H1 (cell line): ENCODE data around the gene ZC3H7B. TPM values are rescaled to one million over a fixed set of nuclear protein-coding genes. Genes with fewer than 3 reads are reported as not detected.

Experiments
- CTCF ChIA-PET: fragments of 300-600 bp; sonication (Branson Sonifier 250); formaldehyde crosslinking; loops from one replicate; lab custom pipeline; 2021; ENCODE audit not compliant: partially characterized antibody; lab: Charles Lee
- POLR2A ChIA-PET: fragments of 300-600 bp; sonication (Branson Sonifier 250); formaldehyde crosslinking; loops from one replicate; lab custom pipeline; 2021; ENCODE audit warnings: inconsistent platforms; ENCODE audit not compliant: partially characterized antibody; lab: Charles Lee
- DNase-seq, 2 experiments: peaks; one replicate each; pipeline versions ENCODE4 v3.0.0 to v3.0.0-alpha.2; 2010 to 2022; ENCODE audit warnings: low spot score in 2 of 2, low read depth in 1 of 2, mixed read lengths in 1 of 2
- FAIRE-seq: peaks from 2 replicates; lab custom pipeline; 2011; peaks lifted over from hg19 to GRCh38; lab: Jason Lieb, UNC
- H2AFZ ChIP-seq: 2 replicates; pipeline ENCODE4 v1.8.1; 2012; ENCODE audit warnings: low read length, inconsistent platforms
- H2AK5ac ChIP-seq: 2 replicates; pipeline ENCODE4 v1.6.1; 2013; ENCODE audit warnings: low read depth, low read length
- H2BK120ac ChIP-seq: replicated peaks from 2 replicates; pipeline ENCODE3; 2013; ENCODE audit warnings: low read depth, low read length, inconsistent platforms
- H2BK12ac ChIP-seq: 2 replicates; pipeline ENCODE4 v1.6.1; 2013; ENCODE audit warnings: low read depth, low read length
- H2BK15ac ChIP-seq: 2 replicates; pipeline ENCODE4 v1.6.1; 2013; ENCODE audit warnings: low read length
- H2BK20ac ChIP-seq: 2 replicates; pipeline ENCODE4 v1.6.1; 2013; ENCODE audit warnings: low read length
- H2BK5ac ChIP-seq: 2 replicates; pipeline ENCODE4 v1.6.1; 2013; ENCODE audit warnings: low read depth, low read length
- H3K14ac ChIP-seq: 2 replicates; pipeline ENCODE4 v1.6.1; 2013; ENCODE audit warnings: inconsistent platforms; ENCODE audit not compliant: insufficient read length
- H3K18ac ChIP-seq: 2 replicates; pipeline ENCODE4 v1.6.1; 2013; ENCODE audit warnings: low read length; ENCODE audit errors: extremely low read depth
- H3K23ac ChIP-seq: 2 replicates; pipeline ENCODE4 v1.6.1; 2013; ENCODE audit warnings: inconsistent platforms; ENCODE audit not compliant: insufficient read length
- H3K23me2 ChIP-seq: 2 replicates; pipeline ENCODE4 v1.6.1; 2013; ENCODE audit warnings: low read depth, low read length
- H3K27ac ChIP-seq: 2 replicates; pipeline ENCODE4 v1.6.1; 2011; ENCODE audit warnings: low read depth, low read length, inconsistent platforms
- H3K27me3 ChIP-seq, 4 experiments: replicated peaks in 1 of 4; 1 replicate in 1 of 4; 2 replicates in 3 of 4; pipeline versions ENCODE4 v1.6.1 to v1.8.1; 2011 to 2013; ENCODE audit warnings: low read length in 3 of 4, mild to moderate bottlenecking in 3 of 4, inconsistent platforms in 2 of 4, mixed read lengths in 2 of 4, moderate library complexity in 1 of 4; ENCODE audit not compliant: control insufficient read depth in 3 of 4, insufficient read depth in 3 of 4; ENCODE audit errors: extremely low read depth in 1 of 4
- H3K36me3 ChIP-seq, 4 experiments: 2 replicates each; pipeline versions ENCODE4 v1.6.1 to v1.8.1; 2011 to 2013; ENCODE audit warnings: mild to moderate bottlenecking in 4 of 4, low read length in 3 of 4, moderate library complexity in 2 of 4, control low read depth in 1 of 4, inconsistent platforms in 1 of 4; ENCODE audit not compliant: insufficient read depth in 4 of 4, control insufficient read depth in 2 of 4
- H3K4ac ChIP-seq: replicated peaks from 2 replicates; pipeline ENCODE3; 2013; ENCODE audit warnings: low read length, low read depth, mixed read lengths, inconsistent platforms; ENCODE audit not compliant: insufficient read length
- H3K4me1 ChIP-seq, 4 experiments: replicated peaks in 1 of 4; 1 replicate in 1 of 4; 2 replicates in 3 of 4; pipeline versions ENCODE4 v1.6.1 to v1.8.1; 2011 to 2013; ENCODE audit warnings: low read length in 3 of 4, inconsistent platforms in 2 of 4, mixed read lengths in 1 of 4; ENCODE audit not compliant: insufficient read depth in 4 of 4, control insufficient read depth in 3 of 4
- H3K4me2 ChIP-seq, 2 experiments: 2 replicates each; pipeline versions ENCODE4 v1.6.1 to v1.8.1; 2011 to 2013; ENCODE audit warnings: low read depth in 2 of 2, low read length in 2 of 2, control low read depth in 1 of 2, inconsistent platforms in 1 of 2, mild to moderate bottlenecking in 1 of 2; ENCODE audit not compliant: insufficient read depth in 1 of 2
- H3K4me3 ChIP-seq, 4 experiments: fragments of 200-600, 300-600 bp in 1 of 4; sonication (generic), shearing (Covaris generic), sonication (Bioruptor Twin) in 1 of 4; 2 replicates each; pipeline versions ENCODE4 v1.5.1 to v1.8.1; 2011 to 2016; ENCODE audit warnings: low read length in 4 of 4, low read depth in 3 of 4, control low read depth in 2 of 4, inconsistent platforms in 2 of 4, mild to moderate bottlenecking in 2 of 4, mixed read lengths in 1 of 4, moderate library complexity in 1 of 4; ENCODE audit not compliant: insufficient read depth in 2 of 4; ENCODE audit errors: extremely low read depth in 1 of 4
- H3K56ac ChIP-seq: replicated peaks from 2 replicates; pipeline ENCODE3; 2013; ENCODE audit warnings: low read depth, mild to moderate bottlenecking, mixed read lengths, low read length, inconsistent platforms; ENCODE audit not compliant: insufficient read length
- H3K79me1 ChIP-seq: 2 replicates; pipeline ENCODE4 v1.6.1; 2013; ENCODE audit warnings: low read depth, low read length, control low read depth
- H3K79me2 ChIP-seq, 2 experiments: 2 replicates each; pipeline versions ENCODE4 v1.6.1 to v1.8.1; 2012 to 2013; ENCODE audit warnings: low read length in 2 of 2, mild to moderate bottlenecking in 2 of 2, inconsistent platforms in 1 of 2; ENCODE audit not compliant: insufficient read depth in 2 of 2, control insufficient read depth in 1 of 2
- H3K9ac ChIP-seq, 4 experiments: replicated peaks in 1 of 4; 1 replicate in 1 of 4; 2 replicates in 3 of 4; pipeline versions ENCODE4 v1.6.1 to v1.8.1; 2011 to 2013; ENCODE audit warnings: low read depth in 3 of 4, low read length in 3 of 4, control low read depth in 2 of 4, mild to moderate bottlenecking in 2 of 4, moderate library complexity in 2 of 4, inconsistent platforms in 1 of 4; ENCODE audit errors: extremely low read depth in 1 of 4
- H3K9me3 ChIP-seq, 2 experiments: 2 replicates each; pipeline versions ENCODE4 v1.6.1 to v1.8.1; 2012 to 2013; ENCODE audit warnings: mild to moderate bottlenecking in 2 of 2, moderate library complexity in 2 of 2, control low read depth in 1 of 2, inconsistent platforms in 1 of 2, low read depth in 1 of 2, low read length in 1 of 2, mixed read lengths in 1 of 2; ENCODE audit not compliant: insufficient read depth in 2 of 2
- H4K20me1 ChIP-seq, 2 experiments: replicated peaks in 1 of 2; 2 replicates each; pipeline versions ENCODE3 to v1.8.1; 2011 to 2013; ENCODE audit warnings: inconsistent platforms in 2 of 2, low read length in 2 of 2, mild to moderate bottlenecking in 1 of 2; ENCODE audit not compliant: insufficient read depth in 2 of 2, control insufficient read depth in 1 of 2
- H4K5ac ChIP-seq: 2 replicates; pipeline ENCODE4 v1.6.1; 2013; ENCODE audit warnings: low read length, low read depth, mixed read lengths, inconsistent platforms; ENCODE audit not compliant: insufficient read length
- H4K8ac ChIP-seq: 2 replicates; pipeline ENCODE4 v1.8.0; 2013; ENCODE audit warnings: mild to moderate bottlenecking, moderate library complexity, low read length, inconsistent platforms; ENCODE audit not compliant: insufficient read depth; ENCODE audit errors: extremely low read depth
- H4K91ac ChIP-seq: replicated peaks from 2 replicates; pipeline ENCODE3; 2013; ENCODE audit warnings: low read length, mixed read lengths, inconsistent platforms; ENCODE audit not compliant: insufficient read length
- ATF2 ChIP-seq: IDR thresholded peaks from 2 replicates; pipeline ENCODE4 v1.6.1; 2012; ENCODE audit warnings: low read length, inconsistent platforms
- CBX8 ChIP-seq: fragments of 300-800, 300-1000 bp; sonication (generic); IDR thresholded peaks from 2 replicates; pipeline ENCODE4 v1.7.1; 2016; ENCODE audit warnings: low read depth, low read length, borderline replicate concordance
- JUN ChIP-seq: IDR thresholded peaks from 2 replicates; pipeline ENCODE4 v1.6.1; 2011; ENCODE audit warnings: low read depth, mild to moderate bottlenecking, improper control_type of control experiment, low read length
- MAX ChIP-seq: IDR thresholded peaks from 2 replicates; pipeline ENCODE4 v1.6.1; 2012; ENCODE audit warnings: inconsistent platforms
- PHF8 ChIP-seq: fragments of 200-600 bp; sonication (generic); conservative IDR thresholded peaks from 2 replicates; pipeline ENCODE4 v1.7.1; 2012; ENCODE audit warnings: low read depth, mild to moderate bottlenecking, inconsistent platforms, low read length, moderate library complexity
- RBBP5 ChIP-seq: IDR thresholded peaks from 2 replicates; pipeline ENCODE4 v1.7.1; 2012; ENCODE audit warnings: low read depth, mild to moderate bottlenecking, inconsistent platforms, low read length, moderate library complexity, borderline replicate concordance
- SP4 ChIP-seq: IDR thresholded peaks from 2 replicates; pipeline ENCODE4 v1.6.1; 2012; ENCODE audit warnings: low read length, inconsistent platforms
- WGBS, 2 experiments: shearing (Covaris generic) in 1 of 2; methylation state at CpG; one replicate each; pipeline versions ENCODE4 v1.1.6 to v1.1.7; 2013 to 2015; ENCODE audit warnings: low lambda C conversion rate in 2 of 2, mixed read lengths in 2 of 2, inconsistent platforms in 1 of 2, low coverage in 1 of 2, missing lambda C conversion rate in 1 of 2; ENCODE audit not compliant: insufficient replicate concordance in 2 of 2, insufficient coverage in 1 of 2, insufficient read length in 1 of 2; ENCODE audit errors: extremely low coverage in 1 of 2, missing lambda C conversion rate in 1 of 2; 5-methylcytosine and 5-hydroxymethylcytosine counted together
- polyA plus RNA-seq, 7 experiments: library from polyadenylated mRNA; depleted of rRNA in 3 of 7; stranded (reverse) in 5 of 7; unstranded in 2 of 7; fragments of >200 nt in 5 of 7; fragments of 200-250 nt in 2 of 7; gene quantifications; 1 replicate in 5 of 7; 2 replicates in 1 of 7; 4 replicates in 1 of 7; pipeline versions ENCODE4 v1.2.1 to v1.2.3, GENCODE V29; 2011 to 2013; ENCODE audit warnings: missing spikeins in 2 of 7, mixed read lengths in 2 of 7
- total RNA-seq: library from RNA; stranded (reverse); fragmentation: NEBNext Ultra II Directional; extraction: Animal tissue kit (Norgen Biotek cat#: 25700); gene quantifications from 2 replicates; pipeline ENCODE4 v1.2.1, GENCODE V29; 2021

The ZC3H7B gene
- total and polyA plus RNA-seq, 2 of the 8 experiments (the other 6 are each of a cell fraction or from before 2014, with no cell fraction given): 35.5 to 78.6 TPM

DNA sequence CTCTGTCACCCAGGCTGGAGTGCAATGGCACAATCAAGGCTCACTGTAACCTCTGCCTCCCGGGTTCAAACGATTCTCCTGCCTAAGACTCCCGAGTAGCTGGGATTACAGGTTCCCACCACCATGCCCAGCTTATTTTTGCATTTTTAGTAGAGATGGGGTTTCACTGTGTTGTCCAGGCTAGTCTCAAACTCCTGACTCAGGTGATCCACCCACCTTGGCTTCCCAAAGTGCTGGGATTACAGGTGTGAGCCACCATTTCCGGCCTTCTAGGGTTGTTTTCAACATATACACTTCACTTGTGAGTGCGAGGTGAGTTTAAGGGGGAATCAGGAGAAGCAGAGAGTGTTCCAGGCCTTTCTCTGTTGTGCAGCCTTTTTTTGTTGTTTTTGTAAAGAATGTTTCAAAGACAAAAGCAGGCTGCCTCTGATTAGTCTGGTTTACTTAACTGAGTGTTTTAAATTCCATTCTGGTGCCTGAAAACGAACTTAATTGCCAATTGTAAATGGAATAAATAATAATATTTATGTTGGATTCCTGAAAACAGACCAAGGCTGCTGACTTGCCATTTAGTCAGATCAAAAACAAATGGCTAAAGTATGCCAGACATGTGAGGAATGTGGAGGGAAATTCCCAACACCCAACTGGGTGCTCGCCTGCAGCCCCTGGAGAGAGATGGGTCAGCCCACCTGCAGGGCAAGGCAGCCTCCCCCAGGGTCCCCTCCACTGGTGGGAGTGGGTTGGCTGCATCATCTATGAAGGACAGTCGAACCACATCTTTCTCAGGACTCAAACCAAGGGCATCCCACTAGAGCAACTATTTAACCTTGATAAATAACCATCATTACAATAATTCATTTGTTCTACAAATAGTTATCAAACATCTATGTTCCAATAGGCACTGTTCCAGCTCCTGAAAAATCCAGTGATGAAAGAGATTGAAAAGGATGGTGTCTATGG lies 10.8 kb upstream of the ZC3H7B start:
- H3K4me2 ChIP-seq: peak overlapping the region; percentile 4 to 25; a peak in 2 of 4 replicates
- CTCF ChIA-PET: interaction anchor here (0.7 to 0.8 kb wide), 2 partner anchors 9 to 241 kb away, joined by 3 to 5 read pairs; no protein-coding TSS in a partner anchor
- TF ChIP-seq PHF8 (no peak), ATF2 (peak; percentile 50; the same call in 1 of the 2 replicates), MAX (no peak), JUN (no peak), CBX8 (no peak), RBBP5 (no peak), SP4 (no peak)

More for the DNA sequence above, 10.8 kb upstream of the ZC3H7B start:
- Histone ChIP-seq H3K14ac (no peak overlapping the region), H2BK12ac (peak overlapping the region; percentile 6; the same call in 1 of the 2 replicates), H2AFZ (no peak overlapping the region), H2AK5ac (no peak overlapping the region), H4K5ac (peak overlapping the region; percentile 85), H3K4me3 (no peak overlapping the region), H3K9ac (0 out of 7 replicates have a peak overlapping the region, but pooled peaks of 1 of the 4 experiments have one; percentile 23), H2BK5ac (peak overlapping the region; percentile 88), H2BK120ac (peak overlapping the region; percentile 28), H3K36me3 (peaks cover 0 to 3% (median 0%) of the 10 kb centered on the region in 4 experiments; a peak in 1 of 8 replicates), H3K23ac (no peak overlapping the region), H2BK15ac (no peak overlapping the region), H3K79me2 (peaks cover 0 to 1% of the 10 kb centered on the region in 2 experiments; a peak in 1 of 4 replicates), H3K79me1 (no peaks in the 10 kb centered on the region), H3K18ac (peak overlapping the region; percentile 54; the same call in 1 of the 2 replicates), H4K8ac (no peak overlapping the region), H2BK20ac (no peak overlapping the region), H3K9me3 (peaks cover 0 to 3% of the 10 kb centered on the region in 2 experiments; a peak in 1 of 4 replicates), H3K23me2 (no peaks in the 10 kb centered on the region), H3K27me3 (no peaks in the 10 kb centered on the region), H4K91ac (peak overlapping the region; percentile 84), H3K4ac (no peak overlapping the region), H3K56ac (no peak overlapping the region), H3K27ac (peak overlapping the region; percentile 82; the same call in 1 of the 2 replicates), H4K20me1 (no peaks in the 10 kb centered on the region), H3K4me1 (peaks cover 2 to 15% (median 10%) of the 10 kb centered on the region in 4 experiments; a peak in 6 of 7 replicates)
- 66% methylated on average over 8 of the region's 8 CpGs; no CpG with 5 or more reads in 1 of the 2 experiments for WGBS, 2 experiments
- no peak for FAIRE-seq
- POLR2A ChIA-PET: interaction anchor here (0.6 to 0.8 kb wide), 2 partner anchors 53 to 235 kb away, joined by 3 read pairs; no protein-coding TSS in a partner anchor
- peak in 1 of 2 experiments; percentile 58 for DNase-seq
